GM18520 (cell line): Measurements from ENCODE around the gene MICA.
"Not testable (repeated sequence)": the region's sequence is repeated elsewhere in the genome, so short reads cannot be mapped to it uniquely, and the experiment has no call there.

Experiments used
- ATAC-seq: cut with Tn5 transposase; IDR thresholded peaks from one replicate; pipeline ENCODE4 v1.9.1; 2021; ENCODE audit not compliant: unreplicated experiment

MICA gene

DNA sequence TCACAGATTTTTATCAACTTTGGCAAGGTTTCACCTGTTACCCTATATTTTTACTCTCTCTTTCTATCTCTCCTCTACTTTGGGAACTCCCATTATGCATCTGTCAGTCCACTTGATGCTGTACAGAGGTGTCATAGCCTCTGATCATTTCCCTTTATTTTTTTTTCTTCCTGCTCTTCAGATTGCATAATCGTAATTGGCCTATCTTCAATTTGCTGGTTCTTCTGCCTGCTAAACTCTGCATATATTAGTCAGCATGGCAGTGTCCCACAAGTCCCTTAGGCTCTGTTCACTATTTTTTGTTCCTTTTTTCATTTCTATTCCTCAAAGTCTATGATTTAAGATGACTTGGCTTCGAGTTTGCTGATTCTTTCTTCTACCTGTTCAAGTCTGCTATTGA is 49.9 kb downstream of the MICA start:
- ATAC-seq = no peak

DNA sequence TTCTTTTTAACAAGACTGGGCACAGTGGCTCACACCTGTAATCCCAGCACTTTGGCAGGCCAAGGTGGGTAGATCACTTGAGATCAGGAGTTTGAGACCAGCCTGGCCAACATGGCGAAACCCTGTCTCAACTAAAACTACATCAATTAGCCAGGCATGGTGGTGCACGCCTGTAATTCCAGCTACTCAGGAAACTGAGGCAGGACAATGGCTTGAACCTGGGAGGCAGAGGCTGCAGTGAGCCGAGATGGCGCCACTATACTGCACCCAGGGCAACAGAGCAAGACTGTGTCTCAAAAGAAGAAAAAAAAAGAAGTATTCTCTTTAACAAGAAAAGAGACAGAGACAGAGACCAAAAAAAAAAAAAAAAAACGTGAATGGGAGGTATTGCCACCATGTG is 56.5 kb downstream of the MICA start:
- ATAC-seq = not testable (repeated sequence)

DNA sequence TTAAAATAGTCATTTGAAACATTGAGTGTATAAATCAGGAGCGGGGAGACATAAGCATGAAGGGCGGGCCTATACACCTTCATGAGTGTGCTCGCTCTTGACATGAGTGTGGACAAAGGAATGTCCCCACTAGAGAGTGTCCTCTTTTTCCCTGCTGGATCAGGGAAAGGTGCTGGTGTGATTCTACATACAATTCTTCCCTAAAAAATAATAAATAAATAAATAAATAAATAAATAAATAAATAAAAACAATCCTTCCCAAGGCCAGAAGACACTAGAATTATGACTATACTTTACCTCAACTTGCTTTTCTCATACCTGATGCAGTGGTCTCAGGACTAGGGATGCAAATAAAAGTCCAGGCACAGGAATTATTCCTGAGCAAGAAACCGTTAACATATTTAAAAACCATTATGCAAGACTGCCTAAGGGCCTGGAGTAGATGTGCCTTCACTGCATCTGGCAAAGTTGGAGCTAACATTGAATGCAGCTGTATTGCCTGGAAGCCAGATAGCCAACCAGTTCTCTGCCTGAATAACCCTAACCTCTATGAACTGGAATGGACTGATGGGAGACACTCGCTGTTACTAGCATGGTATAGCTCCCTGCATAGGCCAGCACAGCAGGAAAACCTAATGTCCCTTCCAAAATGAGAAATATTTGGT is 57.1 kb downstream of the MICA start:
- ATAC-seq = no peak

DNA sequence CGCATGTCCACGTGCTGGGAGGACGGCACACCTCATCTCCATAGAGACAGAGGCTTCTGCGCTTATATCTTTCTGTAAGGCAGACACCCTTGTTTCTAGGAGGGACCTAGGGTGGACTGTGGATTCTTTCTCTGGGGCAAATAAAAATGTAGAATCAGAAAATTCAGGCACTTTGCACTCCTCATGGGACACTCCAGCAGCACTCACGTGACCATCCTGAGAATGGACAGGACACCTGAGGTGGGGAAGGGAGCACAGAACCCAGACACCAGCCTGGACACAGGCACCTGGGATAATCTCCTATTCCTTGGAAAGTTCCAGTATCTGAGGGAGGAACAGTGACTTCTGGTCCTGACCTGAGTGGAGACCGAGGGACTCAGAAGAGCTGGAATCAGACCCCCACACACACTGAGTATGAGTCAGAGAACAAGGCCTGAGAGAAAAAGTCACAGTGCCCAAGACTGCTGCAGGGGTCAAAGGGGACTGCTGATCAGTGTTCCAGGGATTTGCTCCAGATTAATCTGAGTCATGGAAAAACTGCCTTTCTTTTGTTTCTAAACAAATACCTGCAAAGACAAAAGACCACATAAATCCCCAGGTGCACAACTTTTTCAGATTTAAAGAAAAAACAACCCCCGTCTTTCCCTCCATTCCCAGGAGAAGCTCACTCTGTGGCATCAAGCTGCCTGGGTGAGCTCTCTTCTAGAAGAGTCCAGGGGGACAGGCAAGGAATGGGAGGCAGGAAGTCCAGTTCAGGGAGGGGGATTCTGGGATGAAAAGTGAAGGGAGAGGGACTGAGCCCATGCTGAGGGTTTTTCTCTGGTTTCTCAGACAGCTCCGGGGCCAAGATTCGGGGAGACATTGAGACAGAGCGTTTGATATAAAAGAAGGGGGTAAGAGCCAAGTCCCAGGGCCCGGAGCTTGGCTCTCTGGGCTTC is 58.9 kb downstream of the MICA start:
- no peak for ATAC-seq

DNA sequence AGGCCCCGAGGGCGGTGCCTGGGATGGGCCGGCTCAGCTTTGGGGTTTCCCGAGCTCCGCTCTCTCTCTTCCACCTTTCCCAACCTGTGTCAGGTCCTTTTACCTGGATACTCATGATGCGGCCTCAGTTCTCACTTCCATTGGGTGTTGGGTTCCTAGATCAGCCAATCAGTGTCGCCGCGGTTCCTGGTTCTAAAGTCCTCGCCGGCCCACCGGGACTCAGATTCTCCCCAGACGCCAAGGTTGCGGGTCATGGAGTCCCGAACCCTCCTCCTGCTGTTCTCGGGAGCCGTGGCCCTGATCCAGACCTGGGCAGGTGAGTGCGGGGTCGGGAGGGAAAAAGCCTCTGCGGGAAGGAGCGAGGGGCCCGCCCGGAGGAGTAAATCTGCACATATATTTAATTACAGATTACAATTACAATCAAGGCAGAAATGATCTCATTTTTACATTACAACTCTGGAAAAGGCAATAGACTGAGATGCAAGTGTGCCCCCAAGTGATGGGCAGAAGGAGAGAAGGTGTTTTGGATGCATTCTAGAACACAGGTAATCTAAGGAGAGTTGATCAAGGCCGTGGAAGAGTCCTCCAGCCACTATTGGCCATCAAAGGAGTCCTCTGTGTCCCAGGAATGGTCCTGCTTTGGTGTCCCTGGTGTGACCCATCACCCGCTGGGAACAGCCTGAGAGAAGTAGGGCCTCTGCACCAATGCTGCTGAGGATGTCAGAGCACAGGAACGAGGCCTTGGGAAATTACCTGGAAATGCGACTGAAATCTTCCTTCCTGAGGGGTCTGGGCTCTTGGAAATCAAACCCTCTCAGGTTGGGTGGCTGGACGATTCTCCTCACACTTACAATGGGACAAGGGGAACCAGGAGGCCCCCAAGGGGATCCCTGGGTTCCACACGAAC is 59.8 kb downstream of the MICA start:
- ATAC-seq = peak; percentile 89

DNA sequence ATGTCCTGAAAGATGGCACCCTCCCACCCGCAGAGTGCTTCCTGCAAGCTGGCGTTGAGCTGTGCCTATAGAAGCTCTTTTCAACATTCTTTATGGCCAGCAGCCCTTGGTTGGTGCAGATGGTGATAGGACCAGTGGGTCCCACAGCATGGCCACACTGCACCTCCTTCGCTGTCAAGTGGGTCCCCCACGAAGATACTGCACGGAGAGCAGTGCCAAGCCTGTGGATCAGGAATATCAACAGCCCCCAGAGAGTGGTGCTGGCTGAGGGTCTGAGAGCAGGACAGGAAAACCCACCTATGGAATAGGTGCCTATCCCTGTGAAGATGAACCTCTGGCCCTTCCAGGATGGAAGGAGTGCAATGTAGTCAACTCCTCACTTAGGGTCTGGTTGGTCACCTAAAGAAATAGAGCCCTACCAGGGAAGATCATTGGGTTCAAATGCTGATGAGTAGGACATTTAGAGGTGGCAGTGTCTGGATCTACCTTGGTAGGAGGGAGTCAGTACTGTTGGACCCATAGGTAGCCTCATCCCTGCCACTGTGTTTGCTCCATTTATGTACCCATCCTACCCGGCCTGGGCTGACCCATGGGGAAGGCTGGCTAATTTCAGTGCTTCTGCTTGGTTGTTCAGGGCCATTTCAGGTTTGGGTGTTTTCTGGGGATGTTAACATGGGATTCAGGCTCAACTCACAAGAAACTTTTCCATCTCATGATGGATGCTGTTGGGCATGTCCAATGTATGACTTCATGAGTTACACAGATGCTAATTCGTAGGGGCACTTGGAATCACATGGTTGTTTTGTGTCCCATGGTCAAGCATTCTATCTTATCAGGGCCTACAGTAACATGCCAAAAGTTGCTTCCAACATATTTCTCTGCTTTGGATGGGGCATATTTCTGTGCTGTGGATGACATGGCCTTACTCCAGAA is 61.1 kb downstream of the MICA start:
- ATAC-seq = no peak
